GM18517 (cell line): ENCODE measurements around the gene KRTAP4-9.
"Not testable (repeated sequence)": the region's sequence is repeated elsewhere in the genome, so short reads cannot be mapped to it uniquely, and the experiment has no call there.

Source experiments
- ATAC-seq: cut with Tn5 transposase; IDR thresholded peaks from one replicate; pipeline ENCODE4 v1.9.1; 2021; ENCODE audit warnings: mild to moderate bottlenecking, moderate library complexity; ENCODE audit not compliant: unreplicated experiment

Gene KRTAP4-9

DNA sequence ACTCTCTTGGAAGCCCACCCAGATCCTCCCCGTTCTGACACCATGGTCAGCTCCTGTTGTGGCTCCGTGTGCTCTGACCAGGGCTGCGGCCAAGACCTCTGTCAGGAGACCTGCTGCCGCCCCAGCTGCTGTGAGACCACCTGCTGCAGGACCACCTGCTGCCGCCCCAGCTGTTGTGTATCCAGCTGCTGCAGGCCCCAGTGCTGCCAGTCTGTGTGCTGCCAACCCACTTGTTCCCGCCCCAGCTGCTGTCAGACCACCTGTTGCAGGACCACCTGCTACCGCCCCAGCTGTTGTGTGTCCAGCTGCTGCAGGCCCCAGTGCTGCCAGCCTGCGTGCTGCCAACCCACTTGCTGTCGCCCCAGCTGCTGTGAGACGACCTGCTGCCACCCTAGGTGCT, at the start of gene KRTAP4-9:
KRTAP4-9 (plus strand) TSS at position 43 of the 400 bp plus-strand sequence; CDS start at position 43, 0 bp downstream.
- not testable (repeated sequence) for ATAC-seq

GRCh38 chr17:41057547-41057946, 47.6 kb upstream of the KRTAP4-9 start:
- ATAC-seq, result no peak

- no peak for ATAC-seq
Observed at GRCh38 chr17:41058741-41059140, 46.4 kb upstream of the KRTAP4-9 start.

DNA sequence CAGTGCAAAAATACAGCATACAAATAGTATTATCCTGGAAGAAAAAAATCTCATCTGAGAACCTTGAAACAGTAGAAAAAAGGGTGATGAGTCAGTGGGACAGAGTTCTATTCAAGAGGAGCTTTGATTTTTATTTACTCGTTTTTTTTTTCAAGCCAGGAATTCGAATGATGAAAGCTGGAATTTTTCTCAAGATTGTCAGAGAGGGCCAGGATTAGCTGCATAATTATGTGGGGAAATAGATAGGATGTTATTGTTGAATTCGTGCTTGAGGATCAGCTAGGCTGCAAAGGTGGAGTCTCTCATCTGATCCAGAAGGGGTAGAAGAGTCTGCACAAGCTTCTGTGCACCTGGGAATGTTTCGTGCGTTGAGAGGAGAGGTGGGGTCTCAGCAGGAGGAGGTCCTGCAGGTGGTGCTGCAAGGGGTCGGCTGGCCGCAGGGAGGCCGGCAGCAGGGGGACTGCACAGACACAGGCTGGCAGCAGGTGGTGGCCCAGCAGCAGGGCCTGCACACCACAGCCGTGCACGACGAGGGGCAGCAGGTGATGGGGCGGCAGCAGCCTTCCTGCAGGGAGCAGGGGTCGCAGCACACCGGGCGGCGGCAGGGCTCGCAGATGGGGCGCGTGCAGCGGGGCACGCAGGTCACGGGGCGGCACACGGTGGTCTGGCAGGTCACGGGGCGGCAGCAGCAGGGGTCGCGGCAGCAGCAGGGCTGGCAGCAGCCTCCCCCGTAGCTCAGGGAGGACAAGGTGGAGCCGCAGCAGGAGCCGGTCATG, 45.7 kb upstream of the KRTAP4-9 start:
- ATAC-seq, result not testable (repeated sequence)

- ATAC-seq, result no peak
Observed at GRCh38 chr17:41060052-41060604, 45.1 kb upstream of the KRTAP4-9 start, which contains the start of gene KRTAP2-3. Gene KRTAP2-3 (minus strand): TSS chr17:41060114. CDS start chr17:41060050, 64 bp downstream.

DNA sequence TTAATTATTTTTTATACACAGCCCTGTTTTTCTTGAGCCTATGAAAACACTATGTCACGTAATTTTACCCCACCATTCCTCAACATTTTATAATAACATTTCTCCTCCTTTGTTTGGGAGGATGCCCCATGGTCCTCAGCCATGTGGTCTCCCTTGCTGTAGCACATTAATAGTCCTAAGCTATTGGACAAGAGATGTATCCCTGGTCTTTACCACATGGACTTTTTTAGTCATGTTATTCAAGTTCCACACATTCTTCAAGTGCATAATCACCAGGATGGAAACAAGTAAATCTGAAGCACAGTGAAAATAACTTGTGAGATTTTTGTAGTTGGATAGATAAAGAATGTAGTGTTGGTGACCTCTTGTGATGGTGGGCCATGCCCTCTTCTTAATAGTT, 43.2 kb upstream of the KRTAP4-9 start:
- no peak for ATAC-seq

DNA sequence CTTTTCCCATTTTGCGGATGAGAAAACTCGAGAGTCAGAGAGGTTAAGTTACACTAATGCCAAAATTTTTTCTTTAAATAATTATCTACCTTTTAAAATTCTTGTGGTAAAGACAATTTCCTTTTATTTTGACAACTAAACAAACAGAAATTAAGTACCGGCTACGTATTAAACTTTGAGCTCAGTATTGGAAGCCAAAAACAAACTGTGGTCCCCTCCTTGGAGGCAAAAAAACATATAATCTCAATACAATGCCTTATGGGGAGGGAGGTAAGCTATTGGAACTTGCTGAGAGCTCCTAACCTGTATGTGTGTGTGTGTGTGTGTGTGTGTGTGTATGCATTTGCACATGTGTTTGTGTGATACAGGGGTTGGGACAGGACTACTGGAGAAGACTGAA, 41.7 kb upstream of the KRTAP4-9 start:
- ATAC-seq, result no peak

GRCh38 chr17:41064301-41064700, 40.9 kb upstream of the KRTAP4-9 start:
- no peak for ATAC-seq

DNA sequence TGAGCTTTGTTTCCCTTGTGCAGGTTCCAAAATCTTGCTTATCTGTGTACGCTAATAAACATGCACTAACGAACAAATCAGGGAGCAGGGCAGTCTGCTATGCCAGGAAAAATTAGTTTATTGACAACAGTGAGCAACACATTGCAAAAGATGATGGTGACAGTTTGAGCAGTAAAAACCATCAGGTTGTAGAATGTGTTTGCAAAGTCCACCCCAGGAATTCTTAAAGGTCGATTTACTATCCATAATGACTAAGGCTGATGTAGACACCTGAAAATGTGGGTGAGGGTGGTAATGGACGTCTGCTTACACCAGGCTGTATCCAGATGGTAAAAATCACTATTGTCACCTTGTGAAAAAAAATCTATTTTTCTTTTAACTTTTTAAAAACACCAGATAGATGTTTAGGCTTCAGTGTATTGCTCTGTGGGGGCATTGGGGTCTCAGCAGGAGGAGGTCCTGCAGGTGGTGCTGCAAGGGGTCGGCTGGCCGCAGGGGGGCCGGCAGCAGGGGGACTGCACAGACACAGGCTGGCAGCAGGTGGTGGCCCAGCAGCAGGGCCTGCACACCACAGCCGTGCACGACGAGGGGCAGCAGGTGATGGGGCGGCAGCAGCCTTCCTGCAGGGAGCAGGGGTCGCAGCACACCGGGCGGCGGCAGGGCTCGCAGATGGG, 40.0 kb upstream of the KRTAP4-9 start:
- not testable (repeated sequence) for ATAC-seq

- no peak for ATAC-seq
Observed at GRCh38 chr17:41065829-41066624, 39.2 kb upstream of the KRTAP4-9 start, which contains the start of gene KRTAP2-4. Gene KRTAP2-4 (minus strand): TSS chr17:41065879. CDS start chr17:41065845, 34 bp downstream.

- ATAC-seq, result no peak
Observed at GRCh38 chr17:41067281-41067680, 37.9 kb upstream of the KRTAP4-9 start.

GRCh38 chr17:41069031-41069430, 36.2 kb upstream of the KRTAP4-9 start:
- ATAC-seq, result no peak

DNA sequence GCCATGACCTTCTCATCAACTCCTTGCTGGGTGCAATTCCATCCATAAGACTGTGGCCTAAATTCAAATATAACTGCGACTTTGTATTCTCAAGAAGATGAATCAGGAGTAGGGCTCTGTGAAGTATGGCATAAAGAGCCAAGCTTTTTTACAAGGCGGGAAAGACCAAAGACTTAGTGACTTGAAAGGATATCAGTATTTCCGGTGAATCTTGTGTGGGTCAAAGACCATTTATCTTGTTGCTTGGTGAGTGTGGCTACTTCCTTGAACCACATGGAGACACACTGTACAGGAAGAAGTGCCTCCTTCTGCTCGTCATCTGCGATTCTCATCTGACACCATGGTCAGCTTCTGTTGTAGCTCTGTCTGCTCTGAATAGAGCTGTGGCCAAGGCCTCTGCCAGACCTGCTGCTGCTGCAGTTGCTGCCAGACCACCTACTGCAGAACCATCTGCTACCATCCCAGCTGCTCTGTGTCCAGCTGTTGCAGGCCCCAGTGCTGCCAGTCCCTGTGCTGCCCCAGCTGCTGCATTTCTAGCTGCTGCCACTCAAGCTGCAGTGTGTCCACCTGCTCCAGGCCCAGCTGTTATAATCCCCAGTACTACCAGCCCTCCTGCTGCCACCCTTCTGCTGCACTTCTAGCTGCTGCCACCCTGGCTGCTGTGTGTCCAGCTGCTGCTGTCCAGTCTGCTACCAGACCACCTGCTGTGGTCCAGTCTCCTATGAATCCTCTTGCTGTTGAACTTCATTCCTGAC, 33.4 kb upstream of the KRTAP4-9 start:
- ATAC-seq, result no peak

- ATAC-seq, result no peak
Observed at GRCh38 chr17:41073676-41074075, 31.5 kb upstream of the KRTAP4-9 start.

- no peak for ATAC-seq
Observed at GRCh38 chr17:41076788-41077187, 28.4 kb upstream of the KRTAP4-9 start.

DNA sequence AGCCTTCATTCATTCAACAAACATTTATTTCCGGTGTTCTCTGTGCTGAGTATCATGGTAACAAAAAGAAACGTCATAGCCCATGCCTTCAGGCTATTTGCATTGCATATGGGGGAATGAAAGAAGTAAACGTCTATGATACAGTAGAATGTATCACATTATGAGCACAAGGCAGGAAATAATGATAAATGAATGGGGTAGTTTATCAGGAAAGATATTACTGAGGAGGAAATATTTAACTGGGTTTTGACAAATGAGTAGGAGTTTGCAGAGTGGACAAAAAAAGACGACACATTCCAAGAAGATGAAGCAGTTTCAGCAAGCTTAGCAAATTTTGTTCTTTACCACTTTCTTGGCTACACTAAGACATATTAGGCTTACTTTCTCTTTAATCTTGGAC, 22.6 kb upstream of the KRTAP4-9 start:
- ATAC-seq, result no peak

GRCh38 chr17:41083427-41083826, 21.8 kb upstream of the KRTAP4-9 start:
- ATAC-seq, result not testable (repeated sequence)

DNA sequence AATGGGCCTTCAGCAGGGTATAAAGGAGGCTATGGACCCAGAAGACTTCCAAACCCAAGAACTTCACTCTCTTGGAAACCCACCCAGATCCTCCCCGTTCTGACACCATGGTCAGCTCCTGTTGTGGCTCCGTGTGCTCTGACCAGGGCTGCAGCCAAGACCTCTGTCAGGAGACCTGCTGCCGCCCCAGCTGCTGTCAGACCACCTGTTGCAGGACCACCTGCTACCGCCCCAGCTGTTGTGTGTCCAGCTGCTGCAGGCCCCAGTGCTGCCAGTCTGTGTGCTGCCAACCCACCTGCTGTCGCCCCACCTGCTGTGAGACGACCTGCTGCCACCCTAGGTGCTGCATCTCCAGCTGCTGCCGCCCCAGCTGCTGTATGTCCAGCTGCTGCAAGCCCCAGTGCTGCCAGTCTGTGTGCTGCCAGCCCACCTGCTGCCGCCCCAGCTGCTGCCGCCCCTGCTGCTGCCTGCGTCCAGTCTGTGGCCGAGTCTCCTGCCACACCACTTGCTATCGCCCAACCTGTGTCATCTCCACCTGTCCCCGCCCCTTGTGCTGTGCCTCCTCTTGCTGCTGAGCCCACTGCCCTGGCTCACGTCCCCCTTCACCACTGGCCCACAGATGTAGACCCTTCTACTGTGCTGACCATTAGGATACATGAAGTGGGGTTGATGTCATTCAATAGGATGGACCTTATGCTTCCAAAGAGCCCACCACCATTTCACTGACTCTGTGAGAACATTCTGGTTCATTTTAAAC, 20.9 kb upstream of the KRTAP4-9 start, which contains the start of gene KRTAP4-7:
KRTAP4-7 (plus strand) TSS at position 51 of the 757 bp plus-strand sequence; CDS start at position 108, 57 bp downstream.
- not testable (repeated sequence) for ATAC-seq

- ATAC-seq, result not testable (repeated sequence)
Observed at GRCh38 chr17:41088760-41089352, 16.3 kb upstream of the KRTAP4-9 start.
